ENCODE results near the gene LRRC58.
"Not testable (repeated sequence)": the region's sequence is repeated elsewhere in the genome, so short reads cannot be mapped to it uniquely, and the experiment has no call there.

GRCh38 chr3:120323761-120324160, 25.4 kb downstream of the LRRC58 start:
- TF ChIP-seq TCF7L2 (IDR thresholded peaks at IDR 0.05; ENCODE audit: borderline replicate concordance, extremely low read depth, insufficient read depth, insufficient read length); CTCF (IDR thresholded peaks at IDR 0.05 in 2 of 3, conservative IDR thresholded peaks at IDR 0.05 in 1 of 3; ENCODE audit: borderline replicate concordance in 1 of 3, insufficient read depth in 1 of 3, low read depth in 2 of 3, low read length in 2 of 3); EZH2phosphoT487 (IDR thresholded peaks at IDR 0.05; ENCODE audit: borderline replicate concordance); POLR2A (IDR thresholded peaks at IDR 0.05; ENCODE audit: borderline replicate concordance, extremely low read depth, insufficient read depth, insufficient read length); EGR1 (IDR thresholded peaks at IDR 0.05; ENCODE audit: low read depth); RAD21 (IDR thresholded peaks at IDR 0.05; ENCODE audit: low read depth); EZH2 (IDR thresholded peaks at IDR 0.05); ELF1 (IDR thresholded peaks at IDR 0.05; ENCODE audit: borderline replicate concordance, low read depth); ZNF274 (IDR thresholded peaks at IDR 0.05; ENCODE audit: low read depth, low read length): not testable (repeated sequence)
- TF ChIP-seq, protein P1, sequence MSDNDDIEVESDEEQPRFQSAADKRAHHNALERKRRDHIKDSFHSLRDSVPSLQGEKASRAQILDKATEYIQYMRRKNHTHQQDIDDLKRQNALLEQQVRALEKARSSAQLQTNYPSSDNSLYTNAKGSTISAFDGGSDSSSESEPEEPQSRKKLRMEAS (IDR thresholded peaks at IDR 0.05): not testable (repeated sequence)
- TF ChIP-seq, protein P2, sequence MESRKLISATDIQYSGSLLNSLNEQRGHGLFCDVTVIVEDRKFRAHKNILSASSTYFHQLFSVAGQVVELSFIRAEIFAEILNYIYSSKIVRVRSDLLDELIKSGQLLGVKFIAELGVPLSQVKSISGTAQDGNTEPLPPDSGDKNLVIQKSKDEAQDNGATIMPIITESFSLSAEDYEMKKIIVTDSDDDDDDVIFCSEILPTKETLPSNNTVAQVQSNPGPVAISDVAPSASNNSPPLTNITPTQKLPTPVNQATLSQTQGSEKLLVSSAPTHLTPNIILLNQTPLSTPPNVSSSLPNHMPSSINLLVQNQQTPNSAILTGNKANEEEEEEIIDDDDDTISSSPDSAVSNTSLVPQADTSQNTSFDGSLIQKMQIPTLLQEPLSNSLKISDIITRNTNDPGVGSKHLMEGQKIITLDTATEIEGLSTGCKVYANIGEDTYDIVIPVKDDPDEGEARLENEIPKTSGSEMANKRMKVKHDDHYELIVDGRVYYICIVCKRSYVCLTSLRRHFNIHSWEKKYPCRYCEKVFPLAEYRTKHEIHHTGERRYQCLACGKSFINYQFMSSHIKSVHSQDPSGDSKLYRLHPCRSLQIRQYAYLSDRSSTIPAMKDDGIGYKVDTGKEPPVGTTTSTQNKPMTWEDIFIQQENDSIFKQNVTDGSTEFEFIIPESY (IDR thresholded peaks at IDR 0.05; ENCODE audit: extremely low read depth, insufficient replicate concordance, low read length): not testable (repeated sequence)

Data from HCT116 (cell line).